Fibroblast of lung (primary cell): ENCODE data around the gene CD6. TPM values are rescaled to one million over a fixed set of nuclear protein-coding genes. Genes with fewer than 3 reads are reported as not detected.

Source experiments
- DNase-seq, 2 donors: peaks; one replicate each; pipeline versions ENCODE4 v3.0.0 to v3.0.0-alpha.2; 2010; ENCODE audit warnings: low read depth in 2 of 2
- H2AFZ ChIP-seq: 2 replicates; pipeline ENCODE4 v1.5.1; 2012; ENCODE audit warnings: low read length, control low read depth, inconsistent platforms
- H3K27ac ChIP-seq: 2 replicates; pipeline ENCODE4 v1.5.1; 2011; ENCODE audit warnings: low read length, control low read depth; ENCODE audit not compliant: insufficient read depth
- H3K27me3 ChIP-seq: 2 replicates; pipeline ENCODE4 v1.5.1; 2011; ENCODE audit warnings: mild to moderate bottlenecking, low read length; ENCODE audit not compliant: control insufficient read depth, insufficient read depth
- H3K36me3 ChIP-seq: 2 replicates; pipeline ENCODE4 v1.5.1; 2011; ENCODE audit warnings: low read length; ENCODE audit not compliant: control insufficient read depth, insufficient read depth
- H3K4me1 ChIP-seq: 2 replicates; pipeline ENCODE4 v1.5.1; 2011; ENCODE audit warnings: low read length; ENCODE audit not compliant: control insufficient read depth, insufficient read depth; ENCODE audit errors: extremely low read depth
- H3K4me2 ChIP-seq: 2 replicates; pipeline ENCODE4 v1.5.1; 2011; ENCODE audit warnings: low read length, control low read depth; ENCODE audit not compliant: insufficient read depth; ENCODE audit errors: extremely low read depth
- H3K4me3 ChIP-seq, 4 experiments: fragments of 200-600 bp in 1 of 4; sonication (generic) in 1 of 4; replicated peaks in 1 of 4; 2 replicates each; pipeline ENCODE4 v1.5.1; 2011 to 2016; ENCODE audit warnings: low read length in 4 of 4, low read depth in 3 of 4, mild to moderate bottlenecking in 3 of 4, control low read depth in 2 of 4, inconsistent platforms in 1 of 4, mixed read lengths in 1 of 4; ENCODE audit not compliant: insufficient read depth in 1 of 4; ENCODE audit errors: control extremely low read depth in 1 of 4
- H3K79me2 ChIP-seq: 2 replicates; pipeline ENCODE4 v1.5.1; 2012; ENCODE audit warnings: mild to moderate bottlenecking, low read length, inconsistent platforms; ENCODE audit not compliant: control insufficient read depth, insufficient read depth
- H3K9ac ChIP-seq: 2 replicates; pipeline ENCODE4 v1.5.1; 2011; ENCODE audit warnings: mild to moderate bottlenecking, low read length, control low read depth; ENCODE audit not compliant: insufficient read depth
- H3K9me3 ChIP-seq: 2 replicates; pipeline ENCODE4 v1.5.1; 2012; ENCODE audit warnings: low read depth, low read length; ENCODE audit not compliant: control insufficient read depth, insufficient read depth
- H4K20me1 ChIP-seq: 2 replicates; pipeline ENCODE4 v1.5.1; 2011; ENCODE audit warnings: low read length; ENCODE audit not compliant: control insufficient read depth, insufficient read depth; ENCODE audit errors: extremely low read depth
- EZH2 ChIP-seq: IDR thresholded peaks from 2 replicates; pipeline ENCODE4 v1.5.1; 2012; ENCODE audit warnings: low read length, control low read depth, mild to moderate bottlenecking; ENCODE audit errors: missing control alignments
- polyA plus RNA-seq, 2 donors: library from polyadenylated mRNA; depleted of rRNA in 1 of 2; stranded (reverse) in 1 of 2; unstranded in 1 of 2; fragments of >200 nt; gene quantifications; 2 replicates each; pipeline ENCODE4 v1.2.1, GENCODE V29; 2011 to 2012; ENCODE audit warnings: missing spikeins in 1 of 2
- total RNA-seq: library from RNA; depleted of rRNA; stranded (reverse); fragments of >200 nt; gene quantifications from 2 replicates; pipeline ENCODE4 v1.2.1, GENCODE V29; 2014
- TF ChIP-seq, protein P1 (sequence below), 2 donors: IDR thresholded peaks in 1 of 2; conservative IDR thresholded peaks in 1 of 2; 1 replicate in 1 of 2; 2 replicates in 1 of 2; pipeline ENCODE4 v1.5.1; 2011 to 2012; ENCODE audit warnings: low read length in 2 of 2, control low read depth in 1 of 2, inconsistent platforms in 1 of 2, low read depth in 1 of 2, mild to moderate bottlenecking in 1 of 2

The CD6 gene
- total and polyA plus RNA-seq, 2 donors (not counting 1 experiment from before 2014, with no cell fraction given), result not detected

DNA sequence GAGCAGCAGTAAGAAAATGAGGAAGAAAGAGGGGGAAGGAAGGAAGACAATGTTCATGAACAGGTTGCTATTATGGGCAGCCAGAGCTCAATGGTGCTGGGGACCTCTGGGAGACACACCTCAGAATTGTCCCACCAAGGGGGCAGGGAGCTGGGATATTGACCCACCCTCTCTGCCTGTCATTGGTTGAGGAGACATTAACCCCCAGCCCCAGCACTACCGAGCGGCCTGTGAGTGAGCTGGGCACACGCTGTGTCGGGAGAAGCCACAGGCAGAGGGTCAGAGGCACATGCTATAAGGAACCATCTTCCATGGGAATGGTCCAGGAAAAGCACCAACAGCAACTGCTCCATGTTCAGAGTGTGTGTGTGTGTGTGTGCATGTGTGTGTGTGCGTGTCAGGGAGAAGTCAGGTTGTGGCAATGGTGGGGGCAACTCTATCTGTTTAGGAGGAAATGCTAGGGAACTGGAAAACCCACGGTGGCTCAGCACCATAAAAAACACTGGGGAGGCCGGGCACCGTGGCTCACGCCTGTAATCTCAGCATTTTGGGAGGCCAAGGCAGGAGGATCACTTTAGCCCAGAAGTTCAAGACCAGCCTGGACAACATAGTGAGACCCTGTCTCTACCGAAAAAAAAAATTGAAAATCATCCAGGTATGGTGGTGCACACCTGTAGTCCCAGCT, 49.2 kb downstream of the CD6 start:
- TF ChIP-seq, protein P1, sequence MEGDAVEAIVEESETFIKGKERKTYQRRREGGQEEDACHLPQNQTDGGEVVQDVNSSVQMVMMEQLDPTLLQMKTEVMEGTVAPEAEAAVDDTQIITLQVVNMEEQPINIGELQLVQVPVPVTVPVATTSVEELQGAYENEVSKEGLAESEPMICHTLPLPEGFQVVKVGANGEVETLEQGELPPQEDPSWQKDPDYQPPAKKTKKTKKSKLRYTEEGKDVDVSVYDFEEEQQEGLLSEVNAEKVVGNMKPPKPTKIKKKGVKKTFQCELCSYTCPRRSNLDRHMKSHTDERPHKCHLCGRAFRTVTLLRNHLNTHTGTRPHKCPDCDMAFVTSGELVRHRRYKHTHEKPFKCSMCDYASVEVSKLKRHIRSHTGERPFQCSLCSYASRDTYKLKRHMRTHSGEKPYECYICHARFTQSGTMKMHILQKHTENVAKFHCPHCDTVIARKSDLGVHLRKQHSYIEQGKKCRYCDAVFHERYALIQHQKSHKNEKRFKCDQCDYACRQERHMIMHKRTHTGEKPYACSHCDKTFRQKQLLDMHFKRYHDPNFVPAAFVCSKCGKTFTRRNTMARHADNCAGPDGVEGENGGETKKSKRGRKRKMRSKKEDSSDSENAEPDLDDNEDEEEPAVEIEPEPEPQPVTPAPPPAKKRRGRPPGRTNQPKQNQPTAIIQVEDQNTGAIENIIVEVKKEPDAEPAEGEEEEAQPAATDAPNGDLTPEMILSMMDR (conservative IDR thresholded peaks at IDR 0.05 in 1 of 2, IDR thresholded peaks at IDR 0.05 in 1 of 2; ENCODE audit: low read depth in 1 of 2, low read length in 2 of 2), result no peak
- no peak for TF ChIP-seq EZH2
- Histone ChIP-seq H3K27ac (no peak overlapping the region), H4K20me1 (no peaks in the 10 kb centered on the region), H2AFZ (no peak overlapping the region), H3K9ac (no peak overlapping the region), H3K4me3 (no peak overlapping the region), H3K79me2 (no peaks in the 10 kb centered on the region), H3K9me3 (no peaks in the 10 kb centered on the region), H3K4me1 (no peaks in the 10 kb centered on the region), H3K4me2 (no peak overlapping the region), H3K36me3 (no peaks in the 10 kb centered on the region), H3K27me3 (peaks cover 17% of the 10 kb centered on the region)
- DNase-seq, result no peak

DNA sequence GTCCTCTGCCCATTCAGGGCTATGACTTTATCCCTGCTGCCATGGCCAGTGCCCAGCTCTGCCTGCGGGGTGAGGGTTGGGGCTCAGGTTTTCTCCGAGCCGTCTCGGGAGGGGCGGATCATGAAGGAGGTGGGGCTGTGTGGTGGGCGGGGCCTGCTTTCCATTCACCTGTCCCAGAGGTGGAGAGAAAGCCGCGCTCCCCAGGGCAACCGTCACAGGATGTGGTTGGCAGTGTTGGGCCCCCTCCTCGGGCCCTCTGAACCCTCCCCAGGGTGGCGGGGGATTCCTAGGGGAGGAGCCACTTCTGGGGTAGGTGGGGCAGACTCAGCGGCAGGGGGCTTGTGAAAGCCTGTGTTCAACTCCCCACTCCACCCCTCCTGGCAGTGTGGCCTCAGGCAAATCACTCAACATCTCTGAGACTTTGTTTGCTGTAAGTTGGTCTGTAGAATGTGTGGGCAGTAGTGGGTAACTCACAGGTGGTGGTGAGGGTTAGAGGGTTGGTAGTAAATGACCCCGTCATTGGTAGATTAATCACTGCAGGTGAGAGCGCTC, 50.3 kb downstream of the CD6 start:
- Histone ChIP-seq H3K4me1 (no peaks in the 10 kb centered on the region), H4K20me1 (no peaks in the 10 kb centered on the region), H3K4me3 (no peak overlapping the region), H3K27ac (no peak overlapping the region), H3K27me3 (peaks cover 11% of the 10 kb centered on the region), H3K79me2 (no peaks in the 10 kb centered on the region), H3K9me3 (no peaks in the 10 kb centered on the region), H2AFZ (no peak overlapping the region), H3K36me3 (no peaks in the 10 kb centered on the region), H3K4me2 (no peak overlapping the region), H3K9ac (no peak overlapping the region)
- DNase-seq, result no peak
- TF ChIP-seq, protein P1 (conservative IDR thresholded peaks at IDR 0.05 in 1 of 2, IDR thresholded peaks at IDR 0.05 in 1 of 2; ENCODE audit: low read depth in 1 of 2, low read length in 2 of 2), result no peak
- TF ChIP-seq EZH2, result no peak

DNA sequence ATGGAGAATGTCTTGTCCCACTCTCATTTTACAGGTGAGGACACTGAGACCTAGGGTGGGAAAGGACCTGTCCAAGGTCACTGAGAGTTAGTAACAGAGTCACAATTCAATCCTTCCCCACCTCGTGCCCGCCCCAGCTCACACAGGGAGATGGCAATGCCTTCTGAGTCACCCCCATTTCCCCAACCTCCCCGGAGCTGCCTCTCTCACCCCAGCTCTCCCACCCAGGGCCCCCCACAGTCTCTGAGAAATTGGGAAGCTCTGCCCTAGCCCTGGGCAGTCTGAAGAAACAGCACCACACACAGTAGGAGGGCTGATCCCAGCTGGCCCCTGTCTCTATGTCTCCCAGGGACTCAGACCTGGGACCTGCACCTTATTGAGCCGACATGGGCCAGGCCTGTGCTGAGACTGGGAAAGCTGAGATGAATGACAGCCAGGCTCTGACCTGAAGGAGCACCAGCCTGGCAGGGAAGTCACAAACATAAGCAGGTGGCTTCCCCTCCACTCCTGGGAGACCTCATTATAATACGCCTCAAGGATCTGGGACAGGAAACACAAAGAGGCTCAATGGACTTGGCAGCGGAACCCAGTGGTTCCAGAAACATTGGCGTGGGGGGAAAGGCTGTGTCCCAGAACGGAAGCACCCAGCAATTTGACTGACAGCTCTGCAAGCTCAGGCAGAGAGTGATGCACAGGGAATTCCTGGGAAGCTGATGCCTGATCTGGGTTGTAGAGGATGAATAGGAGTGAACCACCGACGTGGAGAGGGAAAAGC, 51.0 kb downstream of the CD6 start:
- H3K36me3 ChIP-seq, result no peaks in the 10 kb centered on the region
- no peak overlapping the region for H3K27ac ChIP-seq
- H3K79me2 ChIP-seq, result no peaks in the 10 kb centered on the region
- DNase-seq, result no peak
- TF ChIP-seq, protein P1 (conservative IDR thresholded peaks at IDR 0.05 in 1 of 2, IDR thresholded peaks at IDR 0.05 in 1 of 2; ENCODE audit: low read depth in 1 of 2, low read length in 2 of 2), result no peak
- TF ChIP-seq EZH2, result no peak
- no peaks in the 10 kb centered on the region for H3K4me1 ChIP-seq
- no peak overlapping the region for H3K9ac ChIP-seq
- peaks cover 11% of the 10 kb centered on the region for H3K27me3 ChIP-seq
- no peak overlapping the region for H3K4me3 ChIP-seq
- H2AFZ ChIP-seq, result no peak overlapping the region
- no peaks in the 10 kb centered on the region for H4K20me1 ChIP-seq
- H3K4me2 ChIP-seq, result no peak overlapping the region
- no peaks in the 10 kb centered on the region for H3K9me3 ChIP-seq
